ENCODE measurements around the gene GCHFR. TPM values are rescaled to one million over a fixed set of nuclear protein-coding genes. Genes with fewer than 3 reads are reported as not detected.

GCHFR gene
- total RNA-seq, 1 donor from 2014 or later: 6.5 TPM

GRCh38 chr15:40771242-40771641, 7.4 kb downstream of the GCHFR start:
- DNase-seq (no peak), ATAC-seq (ENCODE audit: poor library complexity) (no peak)
- intact Hi-C loops (cut with DNase I): no loop called here

GRCh38 chr15:40772014-40772413, 8.1 kb downstream of the GCHFR start:
- intact Hi-C loops (cut with DNase I): no loop called here
- no peak for ATAC-seq (ENCODE audit: poor library complexity)
- no peak for DNase-seq

- ATAC-seq (ENCODE audit: poor library complexity): no peak
- intact Hi-C loops (cut with DNase I): no loop called here
Observed at GRCh38 chr15:40773496-40773895, 9.6 kb downstream of the GCHFR start.

GRCh38 chr15:40773902-40774301, 10.0 kb downstream of the GCHFR start:
- intact Hi-C loops (cut with DNase I): no loop called here
- DNase-seq: no peak
- ATAC-seq (ENCODE audit: poor library complexity): no peak

More at GRCh38 chr15:40773496-40773895, 9.6 kb downstream of the GCHFR start:
- DNase-seq: no peak

GRCh38 chr15:40775007-40775406, 11.1 kb downstream of the GCHFR start:
- intact Hi-C loops (cut with DNase I): no loop called here
- no peak for DNase-seq
- ATAC-seq (ENCODE audit: poor library complexity): no peak

- intact Hi-C loops (cut with DNase I): no loop called here
- DNase-seq: no peak
- ATAC-seq (ENCODE audit: poor library complexity): no peak
Observed at GRCh38 chr15:40775740-40776536, 12.1 kb downstream of the GCHFR start.

- DNase-seq (no peak), ATAC-seq (ENCODE audit: poor library complexity) (peak; percentile 29)
- intact Hi-C loops (cut with DNase I): no loop called here
Observed at GRCh38 chr15:40776537-40777141, 12.8 kb downstream of the GCHFR start.

GRCh38 chr15:40782609-40783227, 18.9 kb downstream of the GCHFR start:
- DNase-seq: no peak
- intact Hi-C loops (cut with DNase I): no loop called here
- peak; percentile 73 for ATAC-seq (ENCODE audit: poor library complexity)

GRCh38 chr15:40785164-40785563, 21.3 kb downstream of the GCHFR start:
- intact Hi-C loops (cut with DNase I): no loop called here
- DNase-seq (no peak), ATAC-seq (ENCODE audit: poor library complexity) (no peak)

GRCh38 chr15:40785814-40786213, 21.9 kb downstream of the GCHFR start:
- no peak for ATAC-seq (ENCODE audit: poor library complexity)
- intact Hi-C loops (cut with DNase I): no loop called here
- no peak for DNase-seq

- intact Hi-C loops (cut with DNase I): no loop called here
- DNase-seq: no peak
- ATAC-seq (ENCODE audit: poor library complexity): peak; percentile 32
Observed at GRCh38 chr15:40787344-40787841, 23.5 kb downstream of the GCHFR start.

- no peak for DNase-seq
- intact Hi-C loops (cut with DNase I): no loop called here
- ATAC-seq (ENCODE audit: poor library complexity): peak; percentile 25
Observed at GRCh38 chr15:40787991-40788390, 24.1 kb downstream of the GCHFR start.

GRCh38 chr15:40789119-40789518, 25.3 kb downstream of the GCHFR start:
- no peak for ATAC-seq (ENCODE audit: poor library complexity)
- intact Hi-C loops (cut with DNase I): no loop called here
- DNase-seq: no peak

- DNase-seq: no peak
- no peak for ATAC-seq (ENCODE audit: poor library complexity)
- intact Hi-C loops (cut with DNase I): no loop called here
Observed at GRCh38 chr15:40789999-40790398, 26.1 kb downstream of the GCHFR start.

- ATAC-seq (ENCODE audit: poor library complexity): no peak
- no peak for DNase-seq
- intact Hi-C loops (cut with DNase I): no loop called here
Observed at GRCh38 chr15:40790718-40791117, 26.9 kb downstream of the GCHFR start.

GRCh38 chr15:40792394-40792793, 28.5 kb downstream of the GCHFR start:
- ATAC-seq (ENCODE audit: poor library complexity) (no peak), DNase-seq (no peak)
- intact Hi-C loops (cut with DNase I): no loop called here

GRCh38 chr15:40793216-40793989, 29.5 kb downstream of the GCHFR start:
- ATAC-seq (ENCODE audit: poor library complexity) (peak; percentile 43), DNase-seq (no peak)
- intact Hi-C loops (cut with DNase I): no loop called here

GRCh38 chr15:40796041-40796440, 32.2 kb downstream of the GCHFR start:
- DNase-seq (no peak), ATAC-seq (ENCODE audit: poor library complexity) (no peak)

GRCh38 chr15:40796512-40796911, 32.6 kb downstream of the GCHFR start:
- intact Hi-C loops (cut with DNase I): no loop called here
- ATAC-seq (ENCODE audit: poor library complexity) (no peak), DNase-seq (no peak)

More at GRCh38 chr15:40796041-40796440, 32.2 kb downstream of the GCHFR start:
- intact Hi-C loops (cut with DNase I): no loop called here
